ENCODE results near the gene ZER1.
A peak's percentile ranks its signal among the peaks of the same experiment; 100 is the strongest.

ZER1 gene

GRCh38 chr9:128689293-128689774 lies 82.4 kb downstream of the ZER1 start:
- DNase-seq = peak; percentile 59

DNA sequence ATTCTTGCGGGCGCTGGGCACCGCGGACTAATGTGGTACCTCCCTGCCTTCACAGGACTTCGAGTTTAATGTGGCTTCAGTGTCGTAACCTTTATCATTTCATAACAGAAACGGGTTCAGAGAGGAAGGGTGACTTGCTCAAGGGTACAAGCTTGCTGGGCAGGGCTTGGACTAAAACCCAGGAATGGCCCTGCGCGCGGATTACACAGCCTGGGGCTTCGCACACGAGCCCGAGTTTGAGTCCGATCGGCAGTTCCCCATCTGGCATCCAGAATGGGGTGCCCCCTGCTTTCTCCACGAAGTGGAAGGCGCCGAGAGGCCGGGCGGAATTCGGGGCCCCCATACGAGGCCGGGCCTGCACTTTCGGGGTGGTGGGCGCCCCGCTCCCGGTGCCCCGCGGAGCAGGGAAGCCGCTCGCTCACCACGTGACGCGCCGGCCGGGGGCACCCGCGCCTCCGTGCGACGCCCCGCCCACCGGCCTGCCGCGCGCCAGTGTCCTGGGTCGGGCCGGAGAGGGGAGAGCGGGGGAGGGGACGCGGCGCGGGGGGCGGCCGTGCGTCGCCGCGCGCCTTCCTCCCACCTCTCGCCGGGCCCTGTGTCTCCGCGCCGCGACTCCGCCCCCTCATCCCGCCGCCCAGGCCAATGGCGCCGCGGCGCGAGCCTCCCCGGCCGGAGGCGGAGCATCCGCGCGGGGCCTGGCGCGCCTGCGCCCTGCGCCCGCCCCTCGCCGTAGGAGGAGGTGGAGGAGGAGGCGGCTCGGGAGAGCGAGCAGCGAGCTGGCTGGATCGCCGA lies 83.0 kb downstream of the ZER1 start, which contains the start of gene SET:
SET (plus strand) TSS at position 722 of the 792 bp plus-strand sequence. CDS start 361 bp downstream, outside the sequence.
- DNase-seq = peak; percentile 92

DNA sequence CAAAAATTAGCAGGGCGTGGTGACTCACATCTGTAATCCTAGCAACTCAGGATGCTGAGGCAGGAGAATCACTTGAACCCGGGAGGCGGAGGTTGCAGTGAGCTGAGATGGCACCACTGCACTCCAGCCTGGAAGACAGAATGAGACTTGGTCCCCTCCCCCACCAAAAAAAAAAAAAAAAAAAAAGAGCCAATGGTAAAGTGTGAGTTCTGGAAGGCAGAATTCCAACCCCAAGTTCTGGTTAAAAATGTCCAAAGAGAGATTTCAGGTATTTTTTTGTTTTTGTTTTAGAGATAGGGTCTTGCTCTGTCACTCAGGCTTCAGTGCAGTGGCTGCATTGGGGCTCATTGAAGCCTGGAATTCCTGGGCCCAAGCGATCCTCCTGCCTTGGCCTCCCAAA lies 84.3 kb downstream of the ZER1 start:
- DNase-seq = no peak

DNA sequence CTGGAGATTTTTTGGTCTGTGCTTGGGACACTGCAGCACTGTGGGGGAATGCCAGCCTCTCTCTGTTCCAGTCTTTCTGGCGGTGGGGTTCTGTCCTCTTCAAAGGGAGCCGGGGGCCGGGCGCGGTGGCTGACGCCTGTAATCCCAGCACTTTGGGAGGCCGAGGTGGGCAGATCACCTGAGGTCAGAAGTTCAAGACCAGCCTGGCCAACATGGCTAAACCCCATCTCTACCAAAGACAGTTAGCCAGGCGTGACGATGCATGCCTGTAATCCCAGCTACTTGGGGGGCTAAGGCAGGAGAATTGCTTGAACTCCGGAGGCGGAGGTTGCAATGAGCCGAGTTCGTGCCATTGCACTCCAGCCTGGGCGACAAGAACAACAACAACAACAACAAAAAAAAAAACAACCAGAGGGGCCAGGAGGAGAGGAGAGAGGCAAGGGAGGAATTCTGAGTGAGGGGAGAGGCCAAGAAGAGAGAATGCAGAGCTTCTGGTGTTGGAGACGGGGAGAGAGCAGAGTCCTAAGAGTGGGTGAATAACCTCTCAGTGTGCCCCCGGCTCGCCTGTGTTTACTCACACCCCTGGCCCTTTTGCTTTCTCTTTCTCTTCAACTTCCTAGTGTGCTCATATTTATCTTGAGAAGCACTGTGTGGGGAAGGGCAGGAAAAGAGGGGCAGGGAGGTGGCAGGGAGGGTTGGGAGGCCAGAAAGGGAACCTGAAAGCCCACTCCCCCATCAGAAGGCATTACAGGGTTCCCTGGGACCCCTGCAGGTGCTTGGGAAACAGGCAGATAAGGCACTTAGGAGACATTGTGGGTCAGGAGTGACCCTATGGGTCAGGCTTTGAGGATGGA lies 85.9 kb downstream of the ZER1 start:
- DNase-seq = peak; percentile 50

DNA sequence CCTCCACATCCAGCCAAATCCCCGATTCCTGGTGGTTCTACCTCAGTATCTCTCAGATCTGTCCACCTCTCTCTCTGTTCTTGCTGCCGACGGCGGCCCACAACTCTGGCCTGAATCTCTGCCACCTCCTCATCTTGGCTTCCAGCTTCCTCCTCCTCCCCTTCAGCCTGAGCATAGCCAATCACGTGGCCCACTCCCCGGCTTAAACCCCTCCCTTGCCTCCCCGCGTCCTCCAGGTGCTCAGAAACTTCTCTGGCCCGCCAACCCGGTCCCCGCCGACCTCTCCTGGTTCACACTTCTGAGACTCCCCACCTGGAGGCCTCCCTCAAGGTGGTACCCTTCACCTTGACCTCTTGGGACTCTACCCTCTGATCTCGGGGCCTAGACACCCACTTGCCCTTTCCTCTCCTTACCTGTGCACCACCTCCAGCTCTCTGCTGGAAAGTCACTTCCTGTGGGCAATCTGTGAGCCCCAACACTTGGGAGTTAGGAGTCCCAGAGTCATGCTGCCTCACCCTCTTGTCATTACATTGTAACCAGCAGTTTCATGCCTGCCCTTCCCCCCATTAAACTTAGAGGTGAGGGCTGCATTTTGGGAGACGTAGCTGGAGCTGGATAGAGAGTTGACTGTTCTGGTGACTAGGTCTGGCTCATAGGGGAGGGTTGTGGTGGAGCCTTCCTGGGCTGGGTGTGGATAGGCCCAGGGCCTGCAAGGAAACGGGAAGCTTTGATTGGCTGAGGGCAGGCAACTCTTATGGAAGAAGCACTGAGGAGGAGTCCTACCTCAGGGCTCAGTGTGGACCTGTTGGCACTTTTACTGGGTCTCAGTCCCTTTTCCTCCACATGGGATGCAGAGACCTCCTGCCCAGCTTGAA lies 87.2 kb downstream of the ZER1 start:
- DNase-seq = peak; percentile 73

DNA sequence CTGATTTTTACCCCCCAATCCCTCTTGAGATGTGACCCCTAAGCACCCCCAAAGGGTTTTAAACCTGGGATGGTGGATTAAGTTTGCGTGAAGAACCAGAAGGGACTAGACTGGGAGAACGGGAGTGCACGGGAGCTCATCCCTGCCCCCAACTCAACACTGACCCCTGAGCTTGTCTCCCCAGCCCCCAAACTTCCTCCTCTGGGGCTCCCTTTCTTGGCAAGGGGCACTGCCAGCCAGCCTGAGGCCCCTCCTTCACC lies 87.7 kb downstream of the ZER1 start:
- DNase-seq = no peak

DNA sequence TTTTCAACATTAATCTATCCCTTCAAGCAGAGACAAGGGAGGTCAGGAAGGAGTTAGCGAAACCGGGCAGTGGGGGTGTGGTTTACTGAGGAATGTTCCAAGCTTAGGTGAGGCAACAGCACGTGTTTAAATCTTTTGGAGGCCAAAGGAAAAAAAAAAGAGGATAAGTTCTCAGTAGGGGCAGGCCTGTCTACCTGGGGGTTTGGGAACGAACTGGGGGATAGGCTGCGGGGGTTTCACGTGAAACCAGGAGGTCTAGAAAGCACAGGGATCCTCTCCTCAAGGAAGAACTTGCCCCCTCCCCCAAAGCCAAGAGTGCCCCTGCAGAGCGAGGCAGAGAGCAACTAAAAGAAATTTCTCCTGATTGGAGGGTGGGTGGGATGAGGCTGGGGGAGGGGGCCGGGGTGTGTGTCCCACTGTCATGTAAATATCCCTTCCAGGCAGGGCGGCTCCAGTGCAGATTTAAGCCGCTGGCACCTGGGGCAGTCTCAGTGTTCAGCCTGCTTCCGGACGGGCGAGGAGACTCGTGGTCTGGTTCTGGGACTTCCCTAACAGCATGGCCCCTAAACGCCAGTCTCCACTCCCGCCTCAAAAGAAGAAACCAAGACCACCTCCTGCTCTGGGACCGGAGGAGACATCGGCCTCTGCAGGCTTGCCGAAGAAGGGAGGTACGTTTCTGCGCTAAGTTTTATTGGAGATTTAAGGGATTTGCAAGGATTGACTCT lies 88.2 kb downstream of the ZER1 start:
- DNase-seq = peak; percentile 33

Data from activated gamma-delta T cell treated with Interleukin-2 at 50 U/mL for 16 hours (primary cell).